Breast epithelium (tissue), 4 donors: ENCODE measurements around the gene STXBP1. TPM values are rescaled to one million over a fixed set of nuclear protein-coding genes. Genes with fewer than 3 reads are reported as not detected.

Experiments
- DNase-seq, 2 donors: peaks; one replicate each; pipeline ENCODE4 v3.0.0-alpha.2; 2019; ENCODE audit warnings: low spot score in 2 of 2
- H3K27ac ChIP-seq, 2 donors: fragments of 200-600 bp; sonication (generic) in 1 of 2; one replicate each; pipeline ENCODE4 v1.5.1; 2016 to 2019; ENCODE audit warnings: mild to moderate bottlenecking in 1 of 2
- H3K27me3 ChIP-seq, 2 donors: fragments of 200-600 bp; sonication (generic) in 1 of 2; one replicate each; pipeline versions ENCODE4 v1.5.1 to v1.6.0; 2017 to 2019; ENCODE audit warnings: control low read depth in 1 of 2, mild to moderate bottlenecking in 1 of 2
- H3K36me3 ChIP-seq: fragments of 200-600 bp; one replicate; pipeline ENCODE4 v1.5.1; 2019
- H3K4me1 ChIP-seq, 2 donors: fragments of 200-600 bp; sonication (generic); one replicate each; pipeline ENCODE4 v1.5.1; 2016 to 2019; ENCODE audit warnings: control low read depth in 1 of 2
- H3K4me3 ChIP-seq, 3 donors: fragments of 200-600 bp; sonication (generic); 1 replicate in 2 of 3; 2 replicates in 1 of 3; pipeline ENCODE4 v1.5.1; 2016 to 2019; ENCODE audit warnings: mild to moderate bottlenecking in 3 of 3, moderate library complexity in 2 of 3
- H3K9me3 ChIP-seq, 2 donors: fragments of 200-600 bp; sonication (generic) in 1 of 2; one replicate each; pipeline ENCODE4 v1.5.1; 2016 to 2019; ENCODE audit warnings: control low read depth in 1 of 2
- CTCF ChIP-seq, 3 donors: fragments of 450-650 bp; IDR thresholded peaks; one replicate each; pipeline ENCODE4 v1.5.1; 2016 to 2017; ENCODE audit warnings: antibody characterized with exemption in 3 of 3, mild to moderate bottlenecking in 3 of 3, moderate library complexity in 3 of 3
- POLR2A ChIP-seq: fragments of 450-650 bp; IDR thresholded peaks from one replicate; pipeline ENCODE4 v1.6.1; 2016; ENCODE audit warnings: antibody characterized with exemption, mild to moderate bottlenecking, moderate library complexity
- POLR2AphosphoS5 ChIP-seq, 3 donors: sonication (generic); formaldehyde crosslinking; IDR thresholded peaks; one replicate each; pipeline ENCODE4 v1.6.1; 2017; ENCODE audit warnings: antibody characterized with exemption in 3 of 3
- intact Hi-C: fragments of 100-400 bp; cut with DNase I; formaldehyde crosslinking; loops from one replicate; pipeline ENCODE4 v1.15.1; 2023; ENCODE audit warnings: low total_unique reads
- total RNA-seq, 3 donors: library from RNA; depleted of rRNA; stranded (reverse); fragments of >200 nt; gene quantifications; one replicate each; pipeline ENCODE4 v1.1.0, GENCODE V29; 2016

The STXBP1 gene
- total RNA-seq, 3 donors from 2014 or later = 19.0 to 45.9 (median 43.2) TPM

- H3K9me3 ChIP-seq = no peaks in the 10 kb centered on the region
- TF ChIP-seq POLR2A (no peak), POLR2AphosphoS5 (IDR thresholded peaks at IDR 0.05) (no peak), CTCF (IDR thresholded peaks at IDR 0.05) (no peak)
- no peaks in the 10 kb centered on the region for H3K36me3 ChIP-seq
- no peak for DNase-seq
- no peak overlapping the region for H3K4me3 ChIP-seq
- intact Hi-C loops = no loop called here
- no peaks in the 10 kb centered on the region for H3K27me3 ChIP-seq
- no peak overlapping the region for H3K27ac ChIP-seq
- no peaks in the 10 kb centered on the region for H3K4me1 ChIP-seq
Measured at GRCh38 chr9:127650518-127650917, 38.4 kb downstream of the STXBP1 start.

DNA sequence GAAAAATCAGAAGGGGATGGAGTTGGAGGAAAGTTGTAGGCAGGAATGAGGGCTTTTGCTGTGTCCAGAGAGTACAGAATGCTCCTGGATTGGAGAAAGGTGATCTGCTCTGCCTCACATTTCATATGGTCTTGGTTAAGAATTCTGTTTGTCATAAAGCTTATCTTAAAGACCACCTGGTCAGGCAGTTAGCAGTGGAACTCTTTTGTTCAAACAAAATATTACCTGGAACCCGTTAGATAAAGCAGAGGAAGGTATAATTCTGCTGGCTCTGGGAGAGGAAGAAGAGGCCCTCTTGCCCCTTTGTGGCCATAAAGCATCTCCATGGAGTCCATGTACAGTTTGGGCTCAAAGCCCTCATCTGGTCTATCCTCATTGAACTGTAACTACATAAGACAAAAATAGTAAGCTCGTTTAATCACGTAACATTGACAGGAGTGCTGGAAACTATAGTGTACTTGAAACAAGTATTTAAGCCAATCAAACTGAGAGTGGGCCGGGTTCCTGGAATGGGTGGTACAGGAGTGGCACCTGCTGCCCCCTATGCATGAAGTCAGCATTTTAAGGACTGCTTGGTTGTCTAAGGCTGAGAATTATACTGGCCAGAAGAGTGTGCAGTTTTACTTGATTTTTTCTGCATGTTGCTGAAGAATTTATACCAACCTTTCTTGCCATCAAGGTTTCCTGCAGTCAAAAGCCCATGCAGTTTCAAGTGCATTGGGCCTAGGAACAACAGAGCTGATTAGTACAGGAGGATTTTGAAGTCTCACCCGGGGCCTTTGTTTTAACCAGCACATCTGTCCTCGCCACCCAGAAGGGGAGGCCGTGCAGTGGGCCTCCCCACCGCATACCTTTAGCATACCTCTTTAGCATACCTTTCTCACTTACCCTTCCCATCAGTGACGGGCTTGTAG is 39.9 kb downstream of the STXBP1 start:
- Histone ChIP-seq H3K4me1 (no peaks in the 10 kb centered on the region), H3K27ac (no peak overlapping the region), H3K9me3 (no peaks in the 10 kb centered on the region), H3K4me3 (no peak overlapping the region), H3K27me3 (no peaks in the 10 kb centered on the region), H3K36me3 (no peaks in the 10 kb centered on the region)
- TF ChIP-seq POLR2AphosphoS5 (IDR thresholded peaks at IDR 0.05) = no peak
- no peak for TF ChIP-seq POLR2A
- TF ChIP-seq CTCF (IDR thresholded peaks at IDR 0.05) = no peak
- DNase-seq = no peak
- intact Hi-C loops = no loop called here

DNA sequence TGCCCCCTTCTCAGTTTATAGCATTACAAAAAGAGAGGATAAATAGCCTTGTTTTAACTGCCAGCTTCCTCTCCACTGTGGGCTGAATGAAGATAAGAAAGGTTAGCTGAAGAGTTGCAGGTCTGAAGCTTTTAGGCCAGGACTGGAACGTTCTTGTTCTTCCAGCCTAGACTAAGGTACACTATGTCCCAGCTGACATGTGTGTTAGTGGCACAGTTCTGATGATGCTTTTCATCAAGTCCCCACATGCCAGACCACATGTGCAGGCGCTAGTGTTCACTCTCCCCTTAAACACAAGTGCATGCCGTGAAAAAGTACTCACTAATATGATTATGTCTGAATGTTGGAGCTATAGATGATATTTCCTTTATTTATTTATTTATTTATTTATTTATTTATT is 40.7 kb downstream of the STXBP1 start:
- Histone ChIP-seq H3K4me1 (no peaks in the 10 kb centered on the region), H3K27ac (no peak overlapping the region), H3K4me3 (no peak overlapping the region), H3K9me3 (no peaks in the 10 kb centered on the region), H3K36me3 (no peaks in the 10 kb centered on the region), H3K27me3 (no peaks in the 10 kb centered on the region)
- intact Hi-C loops = no loop called here
- DNase-seq = no peak
- TF ChIP-seq CTCF (IDR thresholded peaks at IDR 0.05) (no peak), POLR2AphosphoS5 (IDR thresholded peaks at IDR 0.05) (no peak)

GRCh38 chr9:127654619-127655018 is 42.5 kb downstream of the STXBP1 start:
- Histone ChIP-seq H3K27ac (no peak overlapping the region), H3K9me3 (no peaks in the 10 kb centered on the region), H3K4me3 (no peak overlapping the region), H3K4me1 (no peaks in the 10 kb centered on the region), H3K36me3 (no peaks in the 10 kb centered on the region), H3K27me3 (no peaks in the 10 kb centered on the region)
- DNase-seq = no peak
- intact Hi-C loops = no loop called here
- TF ChIP-seq POLR2A (no peak), POLR2AphosphoS5 (IDR thresholded peaks at IDR 0.05) (no peak), CTCF (IDR thresholded peaks at IDR 0.05) (no peak)

- Histone ChIP-seq H3K9me3 (no peaks in the 10 kb centered on the region), H3K36me3 (no peaks in the 10 kb centered on the region), H3K4me1 (no peaks in the 10 kb centered on the region), H3K27ac (no peak overlapping the region), H3K4me3 (no peak overlapping the region), H3K27me3 (no peaks in the 10 kb centered on the region)
- intact Hi-C loops = no loop called here
- TF ChIP-seq POLR2AphosphoS5 (IDR thresholded peaks at IDR 0.05) (no peak), POLR2A (no peak), CTCF (IDR thresholded peaks at IDR 0.05) (no peak)
- no peak for DNase-seq
Measured at GRCh38 chr9:127658428-127658827, 46.4 kb downstream of the STXBP1 start.
